ENCODE measurements around the gene OR10AD1. TPM values are rescaled to one million over a fixed set of nuclear protein-coding genes. Genes with fewer than 3 reads are reported as not detected.
"Not testable (repeated sequence)": the region's sequence is repeated elsewhere in the genome, so short reads cannot be mapped to it uniquely, and the experiment has no call there.

The OR10AD1 gene
- polyA plus RNA-seq, 1 donor from 2014 or later, result not detected

GRCh38 chr12:48156652-48157017, 46.5 kb downstream of the OR10AD1 start:
- H3K9me3 ChIP-seq (ENCODE audit: low read length), result no peaks in the 10 kb centered on the region
- H2AFZ ChIP-seq (ENCODE audit: low read depth, low read length), result peak overlapping the region; percentile 95
- TF ChIP-seq REST (IDR thresholded peaks at IDR 0.05; ENCODE audit: borderline replicate concordance) (no peak), MXI1 (conservative IDR thresholded peaks at IDR 0.05; ENCODE audit: poor library complexity, severe bottlenecking) (no peak), POLR2AphosphoS5 (IDR thresholded peaks at IDR 0.05) (no peak), RAD21 (conservative IDR thresholded peaks at IDR 0.05) (no peak), CTCF (IDR thresholded peaks at IDR 0.05; ENCODE audit: poor library complexity, severe bottlenecking) (no peak)
- no peaks in the 10 kb centered on the region for H3F3A ChIP-seq (ENCODE audit: insufficient read depth, low read length, poor library complexity, severe bottlenecking)
- peaks cover 16% of the 10 kb centered on the region for H3K79me2 ChIP-seq (replicated peaks; ENCODE audit: insufficient read depth, low read length)
- peaks cover 5% of the 10 kb centered on the region for H3K36me3 ChIP-seq (ENCODE audit: insufficient read depth, low read length)
- no peaks in the 10 kb centered on the region for H4K20me1 ChIP-seq (ENCODE audit: insufficient read depth)
- no peaks in the 10 kb centered on the region for H3K9me2 ChIP-seq (ENCODE audit: insufficient read depth, low read length)
- H3K4me2 ChIP-seq (ENCODE audit: low read length), result peak overlapping the region; percentile 71
- H3K4me3 ChIP-seq (ENCODE audit: low read length), result peak overlapping the region; percentile 89
- peak overlapping the region; percentile 94 for H3K9ac ChIP-seq (ENCODE audit: low read length)
- H3K27me3 ChIP-seq (ENCODE audit: insufficient read depth, low read depth, low read length), result no peaks in the 10 kb centered on the region
- peak overlapping the region; percentile 96 for H3K27ac ChIP-seq (ENCODE audit: low read length)

- not testable (repeated sequence) for H3K4me2 ChIP-seq (ENCODE audit: low read length); H3K36me3 ChIP-seq (ENCODE audit: insufficient read depth, low read length); H3K27ac ChIP-seq (ENCODE audit: low read length); H3K27me3 ChIP-seq (ENCODE audit: insufficient read depth, low read depth, low read length); H3K9me2 ChIP-seq (ENCODE audit: insufficient read depth, low read length); H3K9ac ChIP-seq (ENCODE audit: low read length); H3K9me3 ChIP-seq (ENCODE audit: low read length); H2AFZ ChIP-seq (ENCODE audit: low read depth, low read length); H4K20me1 ChIP-seq (ENCODE audit: insufficient read depth); H3F3A ChIP-seq (ENCODE audit: insufficient read depth, low read length, poor library complexity, severe bottlenecking)
- Histone ChIP-seq H3K79me2 (replicated peaks; ENCODE audit: insufficient read depth, low read length) (peaks cover 16% of the 10 kb centered on the region), H3K4me3 (ENCODE audit: low read length) (peak overlapping the region; percentile 89)
Observed at GRCh38 chr12:48155786-48156185, 47.3 kb downstream of the OR10AD1 start.

Other genes starting within 250 kb of the OR10AD1 start
- 286 and 290 TPM in 2 replicates for gene TMEM106C, start 239.7 kb downstream of the OR10AD1 start, polyA plus RNA-seq
- gene COL2A1, start 198.8 kb downstream of the OR10AD1 start, polyA plus RNA-seq, result 1.2 and 1.3 TPM in 2 replicates
- gene SENP1, start 97.2 kb downstream of the OR10AD1 start, polyA plus RNA-seq, result 12.3 and 14.0 TPM in 2 replicates
- 122 and 137 TPM in 2 replicates for gene PFKM, start 83.9 kb downstream of the OR10AD1 start, polyA plus RNA-seq
- gene ASB8, start 45.8 kb downstream of the OR10AD1 start, polyA plus RNA-seq, result 41.7 and 54.8 TPM in 2 replicates
- gene CCDC184, start 19.6 kb downstream of the OR10AD1 start, polyA plus RNA-seq, result 35.3 and 40.2 TPM in 2 replicates
- 41.6 TPM in 2 replicates for gene ZNF641, start 147.6 kb upstream of the OR10AD1 start, polyA plus RNA-seq